ENCODE data around the gene RAB3D.

RAB3D gene

DNA sequence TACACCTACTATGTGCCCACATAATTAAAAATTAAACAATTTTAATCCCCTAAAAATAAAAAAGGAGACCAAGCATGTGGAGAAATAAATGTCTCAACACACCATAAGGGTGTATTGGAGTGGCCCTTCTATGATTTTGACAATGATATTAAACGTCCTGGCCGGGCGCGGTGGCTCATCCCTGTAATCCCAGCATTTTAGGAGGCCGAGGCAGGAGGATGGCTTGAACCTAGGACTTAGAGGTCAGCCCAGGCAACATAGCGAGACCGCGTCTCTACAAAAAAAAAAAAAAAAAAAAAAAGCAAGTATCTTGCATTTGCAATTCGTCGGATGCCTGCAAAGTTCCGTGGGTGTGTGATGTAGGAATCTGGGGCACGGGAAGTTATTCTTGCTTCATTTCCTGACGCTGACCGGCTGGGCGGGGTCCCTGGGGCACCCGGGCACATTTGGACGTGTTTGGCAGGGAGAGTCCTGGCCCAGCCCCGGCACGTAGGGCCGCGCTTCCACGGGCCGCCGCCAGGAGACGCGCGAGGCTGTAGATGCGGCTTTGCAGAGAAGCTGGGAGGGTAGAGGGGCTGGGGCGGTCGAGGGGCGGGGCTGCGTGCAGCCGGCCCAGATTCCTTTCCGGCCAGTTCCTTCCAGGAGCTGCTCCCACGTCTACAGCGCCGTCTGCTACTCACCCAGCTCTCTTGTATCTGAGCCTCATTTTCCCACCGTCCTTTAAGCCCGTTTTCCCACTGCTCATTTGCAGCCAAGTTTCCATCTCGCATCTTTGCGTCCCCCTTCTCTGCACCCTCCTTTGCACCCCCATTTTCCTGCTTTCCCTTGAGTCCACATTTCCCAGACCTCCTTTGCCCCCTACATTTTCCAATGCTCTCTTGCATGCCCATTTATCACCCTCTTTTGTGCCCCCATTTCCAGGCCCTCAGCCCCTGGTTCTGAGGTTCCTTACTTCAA, 45.7 kb downstream of the RAB3D start:
- peak overlapping the region in 1 of 2 donors; percentile 39 for H3K4me3 ChIP-seq (replicated peaks in 1 of 2; ENCODE audit: low read depth in 2 of 2, low read length in 2 of 2)
- peak; percentile 99 for TF ChIP-seq CTCF (IDR thresholded peaks at IDR 0.05; ENCODE audit: low read depth, low read length)
- peak; percentile 97 to 99 for DNase-seq (ENCODE audit: low read depth in 2 of 2)

DNA sequence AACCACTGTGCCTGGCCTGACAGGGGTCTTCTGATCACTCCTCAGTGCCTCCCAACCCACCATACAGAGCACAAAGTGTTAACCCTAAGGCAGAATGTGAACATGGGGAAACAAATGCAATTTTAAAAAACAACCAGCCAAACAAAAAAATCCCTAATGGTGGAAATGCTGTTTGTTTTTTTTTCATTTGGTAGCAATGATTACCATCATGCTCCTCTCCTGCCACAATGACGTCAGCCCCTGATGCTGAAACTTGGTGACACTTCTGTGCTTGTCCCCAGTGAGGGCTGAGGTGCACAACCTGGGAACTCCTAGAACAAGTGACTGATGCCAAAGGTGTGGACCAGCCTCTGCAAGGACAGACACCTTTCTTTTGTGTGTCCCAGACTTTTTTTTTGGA, 47.5 kb downstream of the RAB3D start:
- H3K4me3 ChIP-seq (replicated peaks in 1 of 2; ENCODE audit: low read depth in 2 of 2, low read length in 2 of 2), result no peak overlapping the region
- DNase-seq (ENCODE audit: low read depth in 2 of 2), result no peak
- TF ChIP-seq CTCF (IDR thresholded peaks at IDR 0.05; ENCODE audit: low read depth, low read length), result no peak

GRCh38 chr19:11291415-11291814, 48.0 kb downstream of the RAB3D start:
- no peak for DNase-seq (ENCODE audit: low read depth in 2 of 2)
- TF ChIP-seq CTCF (IDR thresholded peaks at IDR 0.05; ENCODE audit: low read depth, low read length), result no peak

GRCh38 chr19:11290256-11290655, 49.2 kb downstream of the RAB3D start:
- H3K4me3 ChIP-seq (replicated peaks in 1 of 2; ENCODE audit: low read depth in 2 of 2, low read length in 2 of 2), result no peak overlapping the region
- no peak for DNase-seq (ENCODE audit: low read depth in 2 of 2)
- TF ChIP-seq CTCF (IDR thresholded peaks at IDR 0.05; ENCODE audit: low read depth, low read length), result no peak

More at GRCh38 chr19:11291415-11291814, 48.0 kb downstream of the RAB3D start:
- H3K4me3 ChIP-seq (replicated peaks in 1 of 2; ENCODE audit: low read depth in 2 of 2, low read length in 2 of 2), result no peak overlapping the region

DNA sequence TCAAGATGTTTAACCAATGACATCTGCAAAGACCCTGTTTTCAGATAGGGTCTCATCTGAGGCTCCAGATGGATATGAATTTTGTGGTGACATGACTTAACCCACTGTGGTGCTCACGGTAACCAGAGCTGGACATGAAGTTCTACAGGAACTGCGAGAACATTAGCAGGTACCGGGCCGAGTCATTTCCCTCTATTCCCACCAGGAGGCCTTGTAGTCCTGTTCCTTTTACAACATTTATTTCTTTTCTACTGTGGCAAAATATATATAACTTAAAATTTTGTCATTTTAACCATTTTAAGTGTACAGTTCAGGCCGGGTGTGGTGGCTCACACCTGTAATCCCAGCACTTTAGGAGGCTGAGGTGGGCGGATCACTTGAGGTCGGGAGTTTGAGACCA, 51.1 kb downstream of the RAB3D start:
- DNase-seq (ENCODE audit: low read depth in 2 of 2), result peak; percentile 57
- no peak overlapping the region for H3K4me3 ChIP-seq (replicated peaks in 1 of 2; ENCODE audit: low read depth in 2 of 2, low read length in 2 of 2)
- TF ChIP-seq CTCF (IDR thresholded peaks at IDR 0.05; ENCODE audit: low read depth, low read length), result peak; percentile 66

- peak; percentile 39 for TF ChIP-seq CTCF (IDR thresholded peaks at IDR 0.05; ENCODE audit: low read depth, low read length)
- no peak overlapping the region for H3K4me3 ChIP-seq (replicated peaks in 1 of 2; ENCODE audit: low read depth in 2 of 2, low read length in 2 of 2)
- peak; percentile 74 to 88 for DNase-seq (ENCODE audit: low read depth in 2 of 2)
Measured at GRCh38 chr19:11286312-11286974, 53.0 kb downstream of the RAB3D start.
